GM21528 (cell line): ENCODE data around the gene TMEM131.

Source experiments
- ATAC-seq: cut with Tn5 transposase; IDR thresholded peaks from one replicate; pipeline ENCODE4 v1.9.1; 2021; ENCODE audit warnings: mild to moderate bottlenecking, moderate library complexity; ENCODE audit not compliant: unreplicated experiment, low FRiP score

Gene TMEM131

DNA sequence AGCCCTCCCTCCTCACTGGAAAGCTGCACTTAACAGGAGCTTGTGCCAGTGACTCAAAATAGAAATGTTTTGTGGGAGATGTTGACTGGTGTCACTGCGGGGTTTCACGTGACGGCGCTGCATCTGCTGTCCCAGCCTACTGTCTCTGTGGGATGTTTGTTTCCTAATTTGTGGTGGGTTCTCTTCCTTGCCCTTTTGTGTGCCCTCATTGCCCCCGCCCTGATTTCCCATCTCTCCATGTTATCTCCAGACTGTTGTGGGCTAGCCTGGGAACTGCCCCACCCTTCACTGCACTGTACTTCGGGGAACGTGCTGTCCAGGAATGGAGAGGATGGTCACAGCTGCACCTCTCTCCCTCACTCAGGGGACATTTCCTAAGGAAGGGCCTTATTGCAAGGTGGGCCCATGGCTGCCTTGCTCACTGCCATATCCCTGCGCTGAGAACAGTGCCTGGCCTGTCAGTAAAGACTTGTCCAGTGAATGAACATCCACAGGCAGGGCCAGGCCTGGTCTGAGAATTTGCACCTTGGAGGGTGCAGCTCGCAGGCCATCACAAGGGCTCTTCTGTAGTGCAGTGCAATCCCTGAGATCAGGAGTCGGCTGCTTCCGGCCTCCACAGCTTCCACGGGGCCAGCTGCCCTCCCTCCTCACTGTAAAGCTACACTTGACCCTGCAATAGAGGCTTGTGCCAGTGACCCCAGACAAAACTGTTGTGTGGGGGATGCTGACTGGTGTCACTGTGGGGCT, 264.3 kb downstream of the TMEM131 start:
- no peak for ATAC-seq

DNA sequence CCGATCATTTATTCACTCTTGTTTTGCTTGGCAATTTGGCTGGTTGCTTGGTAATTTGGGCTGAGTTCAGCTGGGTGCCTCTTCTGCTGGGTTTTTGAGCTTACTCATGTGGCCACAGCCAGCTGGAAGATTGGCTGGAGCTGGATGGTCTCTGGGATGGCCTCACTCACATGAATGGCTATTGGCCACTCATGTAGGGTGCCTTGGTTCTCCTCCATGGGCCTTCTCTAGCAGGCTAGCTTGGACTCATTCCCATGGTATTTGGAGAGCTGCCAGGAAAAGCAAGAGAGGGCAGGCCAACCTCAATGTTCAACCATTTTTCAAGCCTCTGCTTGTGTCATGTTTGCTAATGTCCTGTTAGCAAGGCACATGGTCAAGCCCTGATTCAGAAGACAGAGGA, 265.5 kb downstream of the TMEM131 start:
- ATAC-seq: no peak

DNA sequence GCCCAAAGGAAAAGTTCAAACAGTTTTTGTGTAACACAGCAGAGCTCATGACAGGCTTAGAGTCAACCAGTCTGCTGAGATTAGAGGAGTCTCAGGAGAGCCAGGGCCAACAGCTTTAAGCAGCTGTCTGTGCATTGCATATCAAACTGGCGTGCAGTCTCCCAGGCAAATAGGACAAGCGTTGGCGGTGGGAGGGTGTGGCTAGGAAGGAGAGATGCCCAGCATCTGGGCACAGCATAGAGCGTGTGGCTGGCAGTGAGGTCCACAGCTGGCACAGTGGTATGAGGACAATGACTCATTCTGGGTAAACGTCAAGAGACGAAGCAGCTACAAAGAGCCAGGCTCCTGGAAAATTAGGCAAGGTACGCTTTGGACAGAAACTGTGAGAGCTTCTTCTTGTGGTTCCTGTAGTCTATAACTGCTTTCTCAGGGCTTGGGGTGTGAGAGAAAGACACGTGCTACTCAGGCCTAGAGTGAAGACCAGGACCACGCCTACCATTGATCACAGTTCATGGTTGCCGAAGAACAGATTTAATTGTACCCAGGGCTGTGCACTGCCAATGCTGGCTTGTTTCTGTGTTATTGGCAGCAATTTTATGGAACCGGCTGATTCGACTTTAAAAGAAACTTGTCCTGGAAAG, 267.5 kb downstream of the TMEM131 start:
- no peak for ATAC-seq

DNA sequence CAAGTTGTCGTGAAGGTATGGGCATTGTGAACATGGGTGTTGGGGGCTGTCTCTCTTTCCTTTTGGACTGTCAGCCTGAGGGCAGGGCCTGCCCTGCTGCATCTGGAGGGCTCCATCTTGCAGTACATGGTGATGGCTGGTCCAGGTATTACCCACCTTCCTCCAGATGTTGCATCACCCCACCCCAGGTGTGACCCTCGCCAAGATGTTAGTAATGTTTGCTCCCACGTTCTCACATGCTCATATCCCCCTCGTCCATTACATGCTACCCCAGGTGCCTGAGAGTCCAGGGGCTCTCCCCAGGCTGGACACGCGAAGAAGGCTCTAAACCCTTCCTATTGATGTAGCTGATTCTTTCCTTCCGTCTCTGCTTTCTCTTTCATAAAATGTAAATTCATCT, 268.5 kb downstream of the TMEM131 start:
- ATAC-seq: no peak

DNA sequence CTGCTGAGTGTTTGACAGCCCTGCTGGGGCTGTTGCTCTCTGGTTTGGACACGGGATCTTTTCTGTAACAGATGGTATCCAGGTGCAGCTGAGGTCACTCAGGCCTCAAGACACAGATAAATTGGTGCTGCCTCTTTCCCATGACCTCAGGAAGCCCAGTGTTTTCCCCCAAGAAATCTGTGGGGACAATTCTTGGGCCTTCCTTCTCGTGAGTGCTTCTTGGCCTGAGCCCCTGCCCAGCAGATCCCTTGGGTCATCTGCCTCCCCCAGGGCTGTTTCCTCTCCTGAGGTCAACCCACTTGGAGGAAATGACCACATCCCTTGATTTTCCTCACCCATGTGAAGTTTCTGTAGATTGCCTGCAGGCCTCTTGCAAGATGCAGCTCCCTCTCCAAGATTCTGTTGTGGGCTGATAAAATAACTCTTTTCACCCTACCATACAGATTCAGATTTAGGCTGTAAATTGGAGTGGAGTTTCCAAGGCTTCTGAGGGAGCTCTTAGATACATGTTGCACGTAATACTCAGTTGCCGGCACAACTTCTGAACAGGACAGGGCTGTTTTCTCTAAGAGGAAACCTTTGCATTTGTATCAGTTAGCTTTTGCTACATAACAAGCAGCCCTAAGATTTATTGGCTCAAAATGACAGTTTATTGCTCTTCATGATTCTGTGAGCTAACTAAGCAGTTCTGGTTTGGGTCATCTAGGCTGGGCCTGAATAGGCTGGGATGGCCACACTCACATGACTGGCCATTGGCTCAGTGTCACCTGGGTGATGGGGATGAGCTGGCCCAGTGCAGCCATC, 269.3 kb downstream of the TMEM131 start:
- ATAC-seq: no peak

DNA sequence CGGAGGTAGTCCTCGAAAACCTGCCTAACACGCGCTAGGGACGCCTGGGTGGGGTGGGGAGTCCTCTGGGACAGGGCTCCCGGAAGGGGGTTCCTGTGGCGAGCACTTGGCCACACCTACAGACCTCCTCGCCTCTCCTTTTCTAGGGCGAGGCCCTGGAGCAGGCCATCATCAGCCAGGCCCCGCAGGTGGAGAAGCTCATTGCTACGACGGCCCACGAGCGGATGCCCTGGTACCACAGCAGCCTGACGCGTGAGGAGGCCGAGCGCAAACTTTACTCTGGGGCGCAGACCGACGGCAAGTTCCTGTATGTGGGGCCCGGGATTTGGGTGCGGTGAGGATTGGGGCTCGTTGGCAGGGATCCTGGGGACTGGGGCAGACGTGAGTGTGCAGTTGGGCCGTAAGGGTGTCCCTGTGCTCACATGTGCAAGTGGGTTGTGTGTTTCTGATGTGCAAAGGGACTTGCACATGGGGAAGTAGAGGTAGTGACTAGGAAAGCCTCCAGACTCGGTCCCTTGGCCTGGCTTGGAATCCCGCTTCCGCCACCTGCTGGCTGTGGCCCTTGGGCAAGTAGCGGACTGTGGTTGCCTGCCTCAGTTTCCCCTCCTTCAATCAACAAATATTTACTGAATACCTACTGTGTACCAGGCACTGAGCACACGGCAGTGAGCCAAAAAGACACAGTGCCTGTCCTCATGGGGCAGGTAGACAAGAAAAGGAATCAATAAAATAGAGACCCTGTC, 270.6 kb downstream of the TMEM131 start:
- ATAC-seq: no peak

DNA sequence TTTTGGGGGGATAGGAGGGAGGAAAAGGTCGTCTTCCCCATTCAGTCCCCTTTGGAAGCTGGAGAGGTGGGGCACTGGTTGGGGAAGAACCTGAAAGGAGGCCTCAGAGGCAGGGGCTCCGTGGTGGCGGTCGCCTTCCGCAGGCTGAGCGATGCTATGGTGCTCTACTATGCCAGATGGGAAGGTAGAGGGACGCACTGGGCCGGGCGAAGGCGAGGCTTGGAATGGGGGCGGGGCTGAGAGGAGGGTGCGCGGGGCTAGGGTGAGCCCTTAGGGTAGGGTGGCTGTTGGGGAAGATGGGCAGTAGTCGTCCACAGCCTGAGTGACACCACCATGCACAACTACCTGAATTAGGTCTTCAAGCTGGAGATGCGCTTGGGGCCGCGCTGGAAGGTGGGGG, 271.2 kb downstream of the TMEM131 start:
- no peak for ATAC-seq

DNA sequence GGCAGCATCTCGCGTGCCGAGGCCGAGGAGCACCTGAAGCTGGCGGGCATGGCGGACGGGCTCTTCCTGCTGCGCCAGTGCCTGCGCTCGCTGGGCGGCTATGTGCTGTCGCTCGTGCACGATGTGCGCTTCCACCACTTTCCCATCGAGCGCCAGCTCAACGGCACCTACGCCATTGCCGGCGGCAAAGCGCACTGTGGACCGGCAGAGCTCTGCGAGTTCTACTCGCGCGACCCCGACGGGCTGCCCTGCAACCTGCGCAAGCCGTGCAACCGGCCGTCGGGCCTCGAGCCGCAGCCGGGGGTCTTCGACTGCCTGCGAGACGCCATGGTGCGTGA, 271.7 kb downstream of the TMEM131 start:
- ATAC-seq: no peak

DNA sequence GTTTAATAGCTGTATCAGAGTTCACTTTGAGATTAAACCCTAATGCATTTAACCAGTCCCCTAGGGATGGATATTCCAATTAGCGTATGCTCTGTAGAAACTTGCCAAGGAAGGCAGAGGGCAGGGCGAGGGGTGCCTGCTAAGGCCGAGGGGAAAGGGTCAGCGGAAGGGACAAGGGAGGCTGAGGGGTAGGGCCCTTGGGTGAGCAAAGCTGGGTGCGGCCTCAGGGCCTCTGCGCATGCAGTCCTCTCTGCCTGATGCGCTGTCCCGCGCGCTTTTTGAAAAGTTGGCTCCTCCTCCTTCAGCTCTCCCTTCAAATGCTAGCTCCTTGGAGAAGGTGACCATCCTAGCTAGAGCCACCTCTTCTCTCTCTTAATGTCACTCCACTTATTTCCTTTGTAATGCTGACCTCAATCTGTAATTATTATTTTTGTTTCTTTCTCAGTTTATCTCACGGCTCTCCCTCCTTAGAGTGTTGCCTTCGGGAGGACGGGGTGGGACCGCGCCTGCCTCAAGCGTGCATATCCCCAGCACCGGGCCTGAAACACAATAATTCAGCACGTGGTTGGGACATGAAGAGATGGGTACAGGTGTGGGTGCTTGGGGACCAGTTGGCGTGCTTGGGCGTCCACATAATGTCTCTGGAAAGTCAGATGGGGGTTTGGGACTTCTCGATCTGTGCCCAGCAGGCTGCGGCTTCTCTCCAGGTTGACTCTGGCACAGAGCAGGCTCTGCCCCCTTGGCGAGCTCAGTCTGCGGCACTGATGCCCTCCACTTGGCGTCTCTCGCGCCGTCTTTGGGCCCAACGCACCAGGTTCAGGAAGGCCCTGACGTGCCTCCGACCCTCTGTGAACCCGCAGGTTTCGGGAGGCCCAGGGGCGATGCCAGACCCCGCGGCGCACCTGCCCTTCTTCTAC, 272.3 kb downstream of the TMEM131 start:
- ATAC-seq: no peak

DNA sequence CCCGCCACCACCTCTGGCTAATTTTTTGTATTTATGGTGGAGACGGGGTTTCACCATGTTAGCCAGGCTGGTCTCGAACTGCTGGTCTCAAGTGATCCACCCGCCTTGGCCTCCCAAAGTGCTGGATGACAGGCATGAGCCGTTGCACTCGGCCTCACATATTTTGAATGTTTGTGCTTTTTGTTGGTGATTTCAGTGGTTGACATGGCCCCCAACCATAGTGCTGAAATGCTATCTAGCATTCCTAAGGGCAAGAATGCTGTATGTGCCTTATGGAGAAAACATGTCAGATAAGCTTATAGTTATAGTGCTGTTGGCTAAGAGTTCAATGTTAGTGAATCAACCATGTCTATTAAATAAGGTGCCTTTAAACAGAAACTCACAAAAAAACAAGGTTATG, 273.5 kb downstream of the TMEM131 start:
- ATAC-seq: no peak

DNA sequence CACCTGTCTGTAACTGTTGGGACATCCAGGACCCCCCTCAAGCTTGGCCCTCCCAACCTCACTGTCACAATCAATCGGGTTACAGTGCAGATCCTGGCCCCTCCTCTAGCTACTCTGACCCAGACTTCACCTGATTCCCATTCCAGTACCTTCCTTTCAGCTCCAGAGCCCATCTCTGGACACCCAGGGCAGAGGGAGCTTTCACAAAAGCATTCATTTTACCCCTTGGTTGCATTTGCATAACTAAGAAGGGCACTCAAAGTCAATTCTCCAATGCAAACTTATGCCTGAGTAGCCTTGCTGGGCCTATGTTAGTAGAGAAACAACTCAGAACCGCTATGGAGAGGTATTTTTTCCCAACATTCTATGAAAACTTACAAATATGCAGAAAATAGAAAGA, 275.0 kb downstream of the TMEM131 start:
- ATAC-seq: no peak

DNA sequence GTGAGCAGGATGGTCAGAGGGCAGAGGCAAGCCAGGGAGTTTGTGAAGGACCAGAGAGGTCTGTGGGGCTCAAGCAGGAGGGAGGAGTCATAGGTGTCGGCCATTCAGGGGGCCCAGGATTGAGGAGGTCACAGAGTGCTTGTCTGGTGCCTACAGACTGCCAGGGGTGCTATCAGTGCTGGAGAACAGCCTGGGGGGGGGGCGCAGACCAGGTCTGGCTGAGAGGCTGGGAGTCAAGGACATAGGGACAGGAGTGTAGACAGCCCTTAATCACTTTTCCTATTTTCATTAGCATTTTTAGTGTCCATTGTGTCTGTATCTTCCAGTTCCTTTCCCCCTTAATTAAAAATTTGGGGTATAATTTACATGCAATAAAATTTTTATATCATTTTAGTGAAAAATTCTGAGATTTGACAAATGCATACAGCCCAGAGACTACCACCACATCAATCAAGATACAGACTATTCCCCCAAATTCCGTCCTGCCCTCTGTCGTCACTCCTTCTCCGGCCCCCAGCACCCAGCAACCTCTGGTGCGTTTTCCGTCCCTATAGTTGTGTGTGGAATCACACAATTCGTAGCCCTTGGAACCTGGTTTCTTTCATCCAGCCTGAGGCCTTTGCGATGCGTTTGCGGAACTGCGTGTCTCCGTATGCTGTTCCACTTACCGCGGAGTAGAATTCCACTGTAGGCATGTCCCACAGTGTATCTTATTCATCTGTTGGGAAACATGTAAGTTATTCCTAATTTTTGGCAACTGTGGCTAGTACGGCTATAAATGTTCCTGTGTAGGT, 276.2 kb downstream of the TMEM131 start:
- no peak for ATAC-seq

DNA sequence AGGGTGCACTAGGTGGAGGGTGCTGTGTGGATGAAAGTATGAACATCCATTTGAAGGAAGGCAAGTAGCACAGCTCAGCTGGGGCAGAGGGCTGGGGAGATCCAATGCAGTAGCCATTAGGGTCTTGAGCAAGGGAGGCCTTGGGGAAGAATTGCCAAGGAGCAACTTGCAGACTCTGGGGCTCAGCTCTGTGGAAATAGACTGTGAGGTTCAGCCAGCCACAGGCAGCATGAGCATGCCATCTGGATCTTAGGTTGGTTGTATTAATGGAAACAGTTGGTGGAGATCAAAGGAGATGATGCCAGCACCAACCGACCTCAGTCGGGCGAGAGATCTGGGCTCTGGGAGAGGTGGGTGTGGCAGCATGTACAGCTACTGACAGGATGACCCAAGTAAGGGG, 276.8 kb downstream of the TMEM131 start:
- ATAC-seq: no peak

DNA sequence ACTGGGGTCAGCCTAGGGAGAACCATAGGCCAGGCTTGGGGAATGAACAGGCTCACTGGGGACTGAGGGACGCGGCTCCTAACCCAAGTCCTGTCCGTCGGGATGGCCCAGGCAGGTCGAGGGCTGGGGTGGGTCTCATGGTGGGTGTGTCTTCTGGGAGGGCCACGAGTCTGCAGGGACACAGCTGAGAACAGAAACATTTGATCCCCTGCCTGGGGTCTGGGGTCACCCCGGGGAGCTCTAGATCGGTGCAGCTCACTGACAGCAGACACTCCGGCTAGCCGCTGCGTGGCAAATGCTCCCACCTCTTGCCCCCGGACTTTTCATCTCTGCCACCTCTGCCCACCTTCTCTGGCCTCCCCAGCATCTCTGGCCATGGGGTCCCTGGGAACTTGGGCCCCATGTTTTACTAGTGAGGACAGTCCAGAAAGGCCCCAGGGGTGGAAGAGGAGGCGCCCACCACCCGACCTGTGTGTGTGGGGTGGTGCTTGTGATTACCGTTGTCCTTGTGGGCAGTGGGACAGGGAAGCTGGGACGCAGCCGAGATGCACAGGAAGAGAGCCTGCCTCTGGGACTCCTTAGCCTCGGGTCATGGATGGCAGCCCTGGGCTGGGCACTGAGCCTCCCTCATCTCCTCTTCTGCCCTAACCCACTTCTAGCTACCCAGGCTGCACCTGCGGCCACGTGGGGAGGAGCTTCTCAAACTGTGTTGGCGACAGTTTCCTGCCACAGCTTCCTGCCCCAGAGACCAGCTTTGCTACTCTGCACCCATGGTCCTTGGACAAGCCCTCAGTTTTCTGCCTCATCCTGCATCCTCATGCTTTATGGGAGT, 277.5 kb downstream of the TMEM131 start:
- ATAC-seq: no peak

DNA sequence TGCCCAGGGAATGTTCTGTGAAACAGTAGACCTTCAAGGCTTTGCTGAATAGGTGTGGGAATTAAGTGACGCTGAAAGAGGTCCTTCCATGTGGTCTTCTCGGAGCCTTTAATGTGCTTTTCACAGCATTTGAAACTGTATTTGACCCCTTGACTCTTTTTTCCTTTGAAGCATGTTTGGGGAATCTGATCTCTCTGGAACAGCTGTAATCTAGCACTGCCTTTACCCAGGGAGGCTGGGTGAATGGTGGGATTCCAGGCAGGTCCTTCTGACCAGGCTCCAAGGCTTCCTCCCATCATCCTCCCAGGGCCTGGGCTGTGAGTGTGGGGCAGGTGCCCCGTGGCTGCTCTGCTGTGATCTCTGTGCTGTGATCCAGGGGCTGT, 278.1 kb downstream of the TMEM131 start:
- no peak for ATAC-seq

DNA sequence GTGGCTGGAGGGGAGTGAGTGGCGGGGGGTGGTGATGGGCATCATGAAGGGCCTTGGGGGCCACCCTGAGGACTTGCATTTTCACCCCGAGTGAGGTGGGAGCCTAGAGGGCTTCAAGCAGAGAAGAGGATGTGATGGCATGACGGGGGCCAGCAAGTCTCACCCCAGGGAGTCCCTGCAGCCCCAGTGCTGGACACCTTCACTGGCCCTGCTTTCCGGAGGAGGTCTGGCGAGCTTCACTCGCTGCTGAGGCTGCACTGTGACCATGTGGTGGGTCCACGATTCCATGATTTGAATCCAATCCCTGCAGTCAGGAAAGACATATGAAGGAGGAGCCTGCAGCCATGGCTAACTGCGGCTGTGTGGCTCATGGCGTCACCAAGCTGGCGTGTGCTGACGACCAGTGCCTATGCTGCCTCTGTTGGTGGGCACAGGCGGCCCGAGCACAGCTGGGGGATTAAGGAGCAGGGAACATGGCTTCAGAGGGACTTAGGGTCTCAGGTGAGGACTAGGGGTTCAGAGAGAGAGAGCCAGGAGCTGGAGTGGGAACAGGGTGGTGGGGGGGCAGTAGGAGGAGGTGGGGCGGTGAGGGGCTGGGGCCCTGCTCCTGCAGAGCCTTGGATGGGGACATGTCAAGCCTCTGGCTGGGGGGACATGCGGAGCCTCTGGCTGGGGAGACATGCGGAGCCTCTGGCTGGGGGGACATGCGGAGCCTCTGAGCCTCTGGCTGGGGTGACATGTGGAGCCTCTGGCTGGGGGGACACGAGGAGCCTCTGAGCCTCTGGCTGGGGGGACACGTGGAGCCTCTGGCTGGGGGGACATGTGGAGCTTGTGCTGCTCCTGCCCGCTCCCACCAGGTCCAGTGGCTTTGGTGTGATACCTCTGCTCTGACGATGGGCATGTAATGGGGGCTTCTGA, 278.8 kb downstream of the TMEM131 start:
- no peak for ATAC-seq

DNA sequence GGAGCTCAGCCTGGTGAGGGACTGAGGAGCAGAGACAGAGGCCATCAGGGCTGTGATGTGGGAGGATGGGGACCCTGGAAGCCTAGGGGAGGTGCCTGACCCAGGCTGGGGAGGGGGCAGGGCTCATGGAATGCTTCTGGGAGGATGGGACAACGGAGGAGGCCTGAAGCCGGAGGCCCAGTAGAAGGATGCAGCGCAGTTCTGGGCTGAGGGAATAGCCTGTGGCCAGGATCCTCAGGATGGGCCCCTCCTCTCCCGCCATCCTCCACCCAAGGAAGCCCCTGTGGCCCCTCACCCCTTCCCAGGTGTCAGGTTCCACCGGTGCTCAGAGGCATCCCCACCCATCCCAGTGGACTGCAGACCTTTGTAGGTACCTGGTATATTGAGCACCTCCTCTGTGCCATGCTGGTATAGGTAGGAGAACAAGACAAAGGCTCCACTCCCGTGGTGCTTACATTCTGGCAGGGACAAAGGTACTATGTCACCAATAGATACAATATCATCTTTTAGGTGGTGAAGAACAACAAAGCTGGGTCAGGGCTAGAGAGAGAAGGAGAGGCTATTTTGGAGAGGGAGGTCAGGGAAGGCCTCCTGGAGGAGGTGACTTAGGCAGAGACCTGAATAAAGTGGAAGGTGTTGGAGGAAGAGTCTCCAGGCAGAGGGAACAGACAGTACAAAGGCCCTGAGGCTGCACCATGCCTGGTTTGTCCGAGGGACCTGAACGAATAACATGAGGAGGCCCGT, 279.6 kb downstream of the TMEM131 start:
- no peak for ATAC-seq
